Vagina (tissue), 2 donors: ENCODE results near the gene TRPV2. TPM values are rescaled to one million over a fixed set of nuclear protein-coding genes. Genes with fewer than 3 reads are reported as not detected.

Experiments
- DNase-seq, 2 donors: peaks; one replicate each; pipeline ENCODE4 v3.0.0-alpha.2; 2017; ENCODE audit errors: extremely low spot score in 2 of 2
- H3K27ac ChIP-seq: fragments of 200-600 bp; sonication (generic); one replicate; pipeline ENCODE4 v1.5.1; 2019
- H3K27me3 ChIP-seq: fragments of 200-600 bp; sonication (generic); one replicate; pipeline ENCODE4 v1.5.1; 2019
- H3K36me3 ChIP-seq, 2 donors: fragments of 200-600 bp; sonication (generic); one replicate each; pipeline ENCODE4 v1.5.1; 2017 to 2019
- H3K4me1 ChIP-seq: fragments of 200-600 bp; sonication (generic); one replicate; pipeline ENCODE4 v1.5.1; 2019
- H3K4me3 ChIP-seq, 2 donors: fragments of 200-600 bp; sonication (generic); 1 replicate in 1 of 2; 2 replicates in 1 of 2; pipeline ENCODE4 v1.5.1; 2016 to 2019
- H3K9me3 ChIP-seq: fragments of 200-600 bp; sonication (generic); one replicate; pipeline ENCODE4 v1.5.1; 2019
- POLR2A ChIP-seq, 2 donors: fragments of 450-650 bp; IDR thresholded peaks; one replicate each; pipeline ENCODE4 v1.6.1; 2017; ENCODE audit warnings: antibody characterized with exemption in 2 of 2, mild to moderate bottlenecking in 2 of 2, moderate library complexity in 2 of 2
- POLR2AphosphoS5 ChIP-seq, 2 donors: sonication (generic); formaldehyde crosslinking; IDR thresholded peaks; one replicate each; pipeline ENCODE4 v1.9.0; 2017; ENCODE audit warnings: antibody characterized with exemption in 2 of 2, mild to moderate bottlenecking in 2 of 2, low read depth in 1 of 2; ENCODE audit not compliant: insufficient read depth in 1 of 2
- intact Hi-C: fragments of 100-400 bp; cut with DNase I; formaldehyde crosslinking; loops from one replicate; pipeline ENCODE4 v1.15.1; 2023
- total RNA-seq: library from RNA; depleted of rRNA; stranded (reverse); fragments of >200 nt; gene quantifications from one replicate; pipeline ENCODE4 v1.2.3, GENCODE V29; 2016
- TF ChIP-seq, protein P1 (sequence below), 3 experiments: fragments of 450-650 bp in 2 of 3; fragments of 200-600 bp in 1 of 3; sonication (generic) in 1 of 3; IDR thresholded peaks; one replicate each; pipeline ENCODE4 v1.5.1; 2017 to 2019; ENCODE audit warnings: antibody characterized with exemption in 3 of 3, mild to moderate bottlenecking in 2 of 3, moderate library complexity in 2 of 3

TRPV2 gene
- total RNA-seq, 1 donor from 2014 or later = 22.3 TPM

DNA sequence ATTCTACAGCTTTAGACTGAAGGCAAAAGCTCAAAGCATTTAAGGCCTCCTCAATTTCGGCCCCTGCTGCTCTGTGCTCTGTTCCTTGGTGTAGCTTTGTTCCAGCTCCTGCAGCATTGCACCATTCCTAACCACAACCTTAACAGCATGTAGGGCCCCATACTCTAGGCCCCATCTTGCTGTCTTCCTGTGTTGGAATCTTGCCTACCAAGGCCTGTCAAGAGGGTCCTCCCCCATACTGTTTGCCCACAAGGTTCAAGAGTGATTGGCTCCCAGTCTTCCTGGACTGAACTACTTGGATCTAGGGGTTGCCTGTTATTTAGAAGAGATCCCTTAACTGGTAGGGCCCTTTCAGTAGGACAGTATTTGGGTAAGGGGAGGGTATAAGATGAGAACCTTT lies 26.8 kb downstream of the TRPV2 start:
- DNase-seq = no peak
- H3K36me3 ChIP-seq = peaks cover 0 to 37% of the 10 kb centered on the region in 2 donors
- TF ChIP-seq POLR2AphosphoS5 (IDR thresholded peaks at IDR 0.05; ENCODE audit: insufficient read depth in 1 of 2, low read depth in 1 of 2) (no peak), POLR2A (IDR thresholded peaks at IDR 0.05) (no peak)
- TF ChIP-seq, protein P1, sequence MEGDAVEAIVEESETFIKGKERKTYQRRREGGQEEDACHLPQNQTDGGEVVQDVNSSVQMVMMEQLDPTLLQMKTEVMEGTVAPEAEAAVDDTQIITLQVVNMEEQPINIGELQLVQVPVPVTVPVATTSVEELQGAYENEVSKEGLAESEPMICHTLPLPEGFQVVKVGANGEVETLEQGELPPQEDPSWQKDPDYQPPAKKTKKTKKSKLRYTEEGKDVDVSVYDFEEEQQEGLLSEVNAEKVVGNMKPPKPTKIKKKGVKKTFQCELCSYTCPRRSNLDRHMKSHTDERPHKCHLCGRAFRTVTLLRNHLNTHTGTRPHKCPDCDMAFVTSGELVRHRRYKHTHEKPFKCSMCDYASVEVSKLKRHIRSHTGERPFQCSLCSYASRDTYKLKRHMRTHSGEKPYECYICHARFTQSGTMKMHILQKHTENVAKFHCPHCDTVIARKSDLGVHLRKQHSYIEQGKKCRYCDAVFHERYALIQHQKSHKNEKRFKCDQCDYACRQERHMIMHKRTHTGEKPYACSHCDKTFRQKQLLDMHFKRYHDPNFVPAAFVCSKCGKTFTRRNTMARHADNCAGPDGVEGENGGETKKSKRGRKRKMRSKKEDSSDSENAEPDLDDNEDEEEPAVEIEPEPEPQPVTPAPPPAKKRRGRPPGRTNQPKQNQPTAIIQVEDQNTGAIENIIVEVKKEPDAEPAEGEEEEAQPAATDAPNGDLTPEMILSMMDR (IDR thresholded peaks at IDR 0.05) = no peak
- no peak overlapping the region for H3K4me3 ChIP-seq
- H3K4me1 ChIP-seq = peaks cover 62% of the 10 kb centered on the region
- H3K27ac ChIP-seq = no peak overlapping the region
- intact Hi-C loops = no loop called here
- H3K27me3 ChIP-seq = no peaks in the 10 kb centered on the region
- H3K9me3 ChIP-seq = no peaks in the 10 kb centered on the region

DNA sequence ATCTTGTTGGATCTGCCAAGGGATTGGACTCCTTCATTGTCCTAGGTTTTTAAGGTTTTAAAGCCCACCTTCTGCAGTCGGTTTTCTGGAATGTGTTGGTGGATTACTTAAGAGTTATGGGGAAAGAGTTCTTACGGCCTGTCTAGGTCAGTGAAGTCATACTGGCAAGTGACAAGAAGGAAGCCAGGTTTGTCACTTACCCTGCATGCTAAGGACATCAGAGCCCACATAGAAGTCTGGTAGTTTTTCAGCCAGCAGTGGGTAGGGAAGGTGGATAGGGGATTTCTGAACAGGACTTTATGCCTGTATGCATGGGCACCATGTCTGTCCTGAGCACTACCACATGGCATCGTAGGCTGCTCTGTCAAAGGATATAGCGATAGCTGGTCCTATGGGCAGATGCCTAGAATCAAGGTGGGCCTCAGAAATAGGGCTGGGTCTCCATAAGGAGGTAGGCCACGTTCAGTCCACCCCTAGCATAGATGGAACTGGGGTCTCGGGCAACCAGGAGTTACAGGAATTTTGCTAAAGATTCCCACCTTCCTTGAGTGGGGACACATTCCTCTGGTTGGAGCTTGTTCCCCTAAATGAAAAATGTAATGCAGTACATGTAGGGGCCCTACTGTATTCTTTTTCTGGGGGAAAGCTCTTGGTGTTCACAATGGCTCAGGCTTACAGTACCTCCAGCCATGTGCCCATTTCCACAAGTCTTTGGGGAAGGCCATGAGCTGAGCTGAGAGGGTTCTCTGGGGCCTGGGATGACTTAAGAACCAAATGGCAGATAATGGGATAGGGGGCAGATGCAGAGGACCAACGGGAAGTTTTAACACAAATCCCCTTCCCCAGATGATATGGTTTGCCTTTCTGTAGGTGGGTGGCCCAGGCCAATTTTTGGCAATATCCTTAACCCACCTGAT lies 27.5 kb downstream of the TRPV2 start:
- intact Hi-C loops = no loop called here
- Histone ChIP-seq H3K4me3 (no peak overlapping the region), H3K27me3 (no peaks in the 10 kb centered on the region), H3K36me3 (peaks cover 0 to 41% of the 10 kb centered on the region in 2 donors), H3K27ac (no peak overlapping the region), H3K9me3 (no peaks in the 10 kb centered on the region), H3K4me1 (peaks cover 61% of the 10 kb centered on the region)
- TF ChIP-seq POLR2A (IDR thresholded peaks at IDR 0.05) = no peak
- TF ChIP-seq, protein P1 (IDR thresholded peaks at IDR 0.05) = no peak
- no peak for TF ChIP-seq POLR2AphosphoS5 (IDR thresholded peaks at IDR 0.05; ENCODE audit: insufficient read depth in 1 of 2, low read depth in 1 of 2)
- DNase-seq = no peak

DNA sequence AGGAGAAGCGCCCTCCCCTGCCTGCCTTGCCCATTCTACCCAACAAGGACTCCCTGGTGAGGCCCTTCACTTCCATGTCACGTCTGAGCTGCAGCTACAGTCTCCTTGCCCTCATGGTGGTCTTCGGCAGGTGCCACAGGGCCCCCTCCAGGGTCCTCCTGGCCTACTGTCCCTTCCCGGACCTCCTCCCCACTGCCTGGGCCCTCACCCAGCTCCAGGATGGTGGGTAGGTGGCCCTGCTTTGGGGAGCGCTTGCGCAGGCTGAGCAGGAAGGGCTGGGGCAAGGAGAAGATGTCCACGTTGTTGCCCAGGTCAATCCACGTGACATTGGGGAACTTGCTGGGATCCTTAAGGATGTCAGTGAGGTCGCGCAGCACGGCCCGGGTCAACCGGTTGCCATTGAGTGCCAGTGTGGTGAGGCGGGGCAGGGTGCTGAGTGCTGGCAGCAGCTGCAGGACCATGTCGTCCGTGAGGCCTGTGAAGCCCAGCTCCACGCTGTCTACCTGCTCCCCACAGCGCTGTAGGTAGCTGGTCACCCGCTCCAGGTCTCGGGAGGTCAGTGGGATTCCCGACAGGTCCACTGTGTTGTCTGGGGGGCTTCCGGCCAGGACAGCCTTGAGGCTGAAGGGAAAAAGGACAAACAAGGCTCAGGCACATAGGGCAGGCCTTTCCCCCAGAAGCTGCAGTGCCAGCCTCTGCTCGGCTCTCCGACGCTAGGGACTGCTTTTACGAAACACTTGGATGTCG lies 28.3 kb downstream of the TRPV2 start:
- TF ChIP-seq, protein P1 (IDR thresholded peaks at IDR 0.05) = no peak
- TF ChIP-seq POLR2A (IDR thresholded peaks at IDR 0.05) (no peak), POLR2AphosphoS5 (IDR thresholded peaks at IDR 0.05; ENCODE audit: insufficient read depth in 1 of 2, low read depth in 1 of 2) (no peak)
- intact Hi-C loops = no loop called here
- Histone ChIP-seq H3K4me1 (peaks cover 55% of the 10 kb centered on the region), H3K27me3 (no peaks in the 10 kb centered on the region), H3K27ac (no peak overlapping the region), H3K36me3 (peaks cover 0 to 49% of the 10 kb centered on the region in 2 donors), H3K4me3 (no peak overlapping the region), H3K9me3 (no peaks in the 10 kb centered on the region)
- no peak for DNase-seq

DNA sequence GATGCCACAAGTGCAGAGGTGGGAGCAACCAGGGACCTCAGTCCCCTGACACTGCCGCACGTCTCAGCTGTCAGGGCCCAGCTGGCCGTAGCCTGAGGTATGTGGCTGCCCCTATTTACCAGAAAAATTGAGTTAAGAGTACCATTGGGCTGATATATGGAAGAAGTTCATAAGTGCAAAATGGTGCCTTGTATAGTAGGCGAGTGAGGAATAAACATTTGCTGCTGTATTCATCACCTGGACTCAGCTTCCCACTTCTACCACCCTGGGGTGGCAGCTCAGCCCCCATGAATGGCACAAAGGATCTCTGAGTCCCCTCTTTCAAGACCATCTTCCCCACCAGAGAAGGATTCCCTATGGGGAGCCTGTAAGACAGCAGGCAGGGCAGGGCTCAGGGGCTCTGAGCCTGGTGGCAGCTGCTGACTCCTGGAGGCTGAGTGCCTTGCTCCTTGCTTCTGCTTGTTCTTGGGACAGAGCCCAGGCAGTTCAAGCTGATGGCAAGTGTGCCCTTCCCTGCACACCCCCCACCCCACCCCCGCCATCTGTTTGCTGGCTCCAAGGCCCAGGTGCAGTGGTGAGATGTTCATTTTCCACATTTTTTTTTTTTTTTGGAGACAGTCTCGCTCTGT lies 29.0 kb downstream of the TRPV2 start:
- H3K4me3 ChIP-seq = no peak overlapping the region
- intact Hi-C loops = no loop called here
- H3K27me3 ChIP-seq = no peaks in the 10 kb centered on the region
- TF ChIP-seq, protein P1 (IDR thresholded peaks at IDR 0.05) = no peak
- TF ChIP-seq POLR2AphosphoS5 (IDR thresholded peaks at IDR 0.05; ENCODE audit: insufficient read depth in 1 of 2, low read depth in 1 of 2) (no peak), POLR2A (IDR thresholded peaks at IDR 0.05) (no peak)
- H3K4me1 ChIP-seq = peaks cover 53% of the 10 kb centered on the region
- DNase-seq = no peak
- H3K27ac ChIP-seq = no peak overlapping the region
- no peaks in the 10 kb centered on the region for H3K9me3 ChIP-seq
- H3K36me3 ChIP-seq = peaks cover 0 to 55% of the 10 kb centered on the region in 2 donors
